Tibial nerve (tissue), 4 donors: Measurements from ENCODE around the gene BICD1. TPM values are rescaled to one million over a fixed set of nuclear protein-coding genes. Genes with fewer than 3 reads are reported as not detected.

Experiments used
- DNase-seq, 2 donors: peaks; one replicate each; pipeline ENCODE4 v3.0.0-alpha.2; 2019; ENCODE audit warnings: low spot score in 2 of 2
- H3K27ac ChIP-seq, 4 donors: fragments of 200-600 bp; sonication (generic) in 3 of 4; one replicate each; pipeline ENCODE4 v1.5.1; 2017 to 2019; ENCODE audit warnings: mild to moderate bottlenecking in 1 of 4
- H3K27me3 ChIP-seq, 2 donors: fragments of 200-600 bp; sonication (generic) in 1 of 2; one replicate each; pipeline versions ENCODE4 v1.5.1 to v1.6.0; 2017 to 2019
- H3K36me3 ChIP-seq, 3 donors: fragments of 200-600 bp; sonication (generic); one replicate each; pipeline ENCODE4 v1.5.1; 2018 to 2019
- H3K4me1 ChIP-seq, 4 donors: fragments of 200-600 bp; sonication (generic) in 3 of 4; one replicate each; pipeline ENCODE4 v1.5.1; 2017 to 2019
- H3K4me3 ChIP-seq, 4 donors: fragments of 200-600 bp; sonication (generic) in 3 of 4; one replicate each; pipeline ENCODE4 v1.5.1; 2017 to 2019; ENCODE audit warnings: mild to moderate bottlenecking in 1 of 4, moderate library complexity in 1 of 4
- H3K9me3 ChIP-seq, 4 donors: fragments of 200-600 bp; sonication (generic) in 3 of 4; one replicate each; pipeline ENCODE4 v1.5.1; 2017 to 2019
- EP300 ChIP-seq, 2 donors: sonication (generic); formaldehyde crosslinking; IDR thresholded peaks; one replicate each; pipeline ENCODE4 v1.6.1; 2017; ENCODE audit warnings: antibody characterized with exemption in 2 of 2, mild to moderate bottlenecking in 1 of 2
- POLR2A ChIP-seq, 2 donors: fragments of 450-650 bp; IDR thresholded peaks; one replicate each; pipeline ENCODE4 v1.6.1; 2017; ENCODE audit warnings: antibody characterized with exemption in 2 of 2, mild to moderate bottlenecking in 2 of 2, moderate library complexity in 2 of 2
- WGBS, 2 donors: methylation state at CpG; one replicate each; pipeline ENCODE4 v1.1.5; 2018; 5-methylcytosine and 5-hydroxymethylcytosine counted together
- total RNA-seq, 4 donors: library from RNA; depleted of rRNA; stranded (reverse); fragments of >200 nt; gene quantifications; one replicate each; pipeline ENCODE4 v1.1.0, GENCODE V29; 2016
- TF ChIP-seq, protein P1 (sequence below), 5 experiments: fragments of 200-600 bp in 3 of 5; fragments of 450-650 bp in 2 of 5; sonication (generic) in 3 of 5; IDR thresholded peaks; one replicate each; pipeline ENCODE4 v1.5.1; 2016 to 2019; ENCODE audit warnings: antibody characterized with exemption in 5 of 5, mild to moderate bottlenecking in 3 of 5, moderate library complexity in 2 of 5

Gene BICD1
- total RNA-seq, 4 donors from 2014 or later = 34.9 to 58.8 (median 49.2) TPM

DNA sequence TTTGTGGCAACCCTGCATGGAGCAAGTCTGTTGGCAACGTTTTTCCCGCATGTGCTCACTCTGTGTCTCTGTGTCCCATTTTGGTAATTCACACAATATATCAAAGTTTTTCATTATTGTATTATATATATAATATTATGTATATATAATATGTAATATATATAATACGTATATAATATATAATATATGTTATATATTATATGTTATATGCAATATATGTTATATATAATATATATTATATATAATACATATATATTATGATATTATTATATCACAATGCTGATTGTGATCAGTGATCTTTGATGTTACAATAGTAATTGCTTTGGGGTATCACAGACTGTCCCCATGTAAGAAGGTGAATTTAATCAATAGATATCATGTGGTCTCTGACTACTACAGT lies 84.8 kb downstream of the BICD1 start:
- TF ChIP-seq EP300 (IDR thresholded peaks at IDR 0.05) = no peak
- no peak for TF ChIP-seq POLR2A (IDR thresholded peaks at IDR 0.05)
- TF ChIP-seq, protein P1, sequence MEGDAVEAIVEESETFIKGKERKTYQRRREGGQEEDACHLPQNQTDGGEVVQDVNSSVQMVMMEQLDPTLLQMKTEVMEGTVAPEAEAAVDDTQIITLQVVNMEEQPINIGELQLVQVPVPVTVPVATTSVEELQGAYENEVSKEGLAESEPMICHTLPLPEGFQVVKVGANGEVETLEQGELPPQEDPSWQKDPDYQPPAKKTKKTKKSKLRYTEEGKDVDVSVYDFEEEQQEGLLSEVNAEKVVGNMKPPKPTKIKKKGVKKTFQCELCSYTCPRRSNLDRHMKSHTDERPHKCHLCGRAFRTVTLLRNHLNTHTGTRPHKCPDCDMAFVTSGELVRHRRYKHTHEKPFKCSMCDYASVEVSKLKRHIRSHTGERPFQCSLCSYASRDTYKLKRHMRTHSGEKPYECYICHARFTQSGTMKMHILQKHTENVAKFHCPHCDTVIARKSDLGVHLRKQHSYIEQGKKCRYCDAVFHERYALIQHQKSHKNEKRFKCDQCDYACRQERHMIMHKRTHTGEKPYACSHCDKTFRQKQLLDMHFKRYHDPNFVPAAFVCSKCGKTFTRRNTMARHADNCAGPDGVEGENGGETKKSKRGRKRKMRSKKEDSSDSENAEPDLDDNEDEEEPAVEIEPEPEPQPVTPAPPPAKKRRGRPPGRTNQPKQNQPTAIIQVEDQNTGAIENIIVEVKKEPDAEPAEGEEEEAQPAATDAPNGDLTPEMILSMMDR (IDR thresholded peaks at IDR 0.05) = no peak
- Histone ChIP-seq H3K9me3 (peaks cover 0 to 8% (median 0%) of the 10 kb centered on the region in 4 donors), H3K27ac (no peak overlapping the region), H3K36me3 (no peaks in the 10 kb centered on the region), H3K4me1 (no peaks in the 10 kb centered on the region), H3K27me3 (no peaks in the 10 kb centered on the region), H3K4me3 (no peak overlapping the region)
- 93 to 96% methylated on average over 3 of the region's 3 CpGs for WGBS, 2 donors
- no peak for DNase-seq

DNA sequence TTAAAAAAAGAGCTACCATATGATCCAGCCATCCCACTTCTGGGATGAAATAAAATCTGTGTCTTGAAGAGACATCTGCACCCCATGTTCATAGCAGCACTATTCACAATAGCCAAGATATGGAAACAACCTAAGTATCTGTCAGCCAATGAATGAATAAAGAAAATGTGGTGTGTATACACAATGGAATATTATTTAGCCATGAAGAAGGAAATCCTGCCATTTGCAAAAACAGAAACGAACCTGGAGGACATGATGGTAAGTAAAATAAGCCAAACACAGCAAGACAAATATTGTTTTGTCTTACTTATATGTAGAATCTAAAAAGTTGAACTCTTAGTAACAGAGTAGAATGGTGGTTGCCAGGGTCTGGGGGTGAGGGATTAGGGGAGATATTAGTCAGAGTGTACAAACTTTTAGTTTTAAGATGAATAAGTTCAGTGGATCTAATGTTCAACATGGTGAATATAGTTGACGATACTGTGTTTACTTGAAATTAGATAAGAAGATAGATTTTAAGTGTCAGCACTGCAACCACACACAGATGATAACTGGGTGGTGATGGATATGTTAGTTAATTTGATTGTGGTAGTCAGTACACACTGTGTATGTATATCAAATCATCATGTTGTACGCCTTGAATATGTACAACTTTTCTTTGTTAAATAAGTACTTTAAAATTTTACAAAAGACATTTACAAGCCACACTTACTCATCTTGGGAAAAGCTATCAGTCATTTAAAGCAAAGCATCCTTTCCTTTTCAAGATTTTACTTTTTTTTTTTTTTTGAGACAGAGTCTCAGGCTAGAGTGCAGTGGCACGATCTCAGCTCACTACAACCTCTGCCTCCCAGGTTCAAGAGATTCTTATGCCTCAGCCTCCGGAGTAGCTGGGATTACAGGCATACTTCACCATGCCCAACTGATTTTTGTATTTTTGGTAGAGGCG lies 89.9 kb downstream of the BICD1 start:
- Histone ChIP-seq H3K27ac (no peak overlapping the region), H3K36me3 (no peaks in the 10 kb centered on the region), H3K4me1 (peaks cover 0 to 12% (median 0%) of the 10 kb centered on the region in 4 donors), H3K4me3 (no peak overlapping the region), H3K27me3 (no peaks in the 10 kb centered on the region), H3K9me3 (peaks cover 0 to 8% (median 0%) of the 10 kb centered on the region in 4 donors)
- TF ChIP-seq, protein P1 (IDR thresholded peaks at IDR 0.05) = no peak
- TF ChIP-seq POLR2A (IDR thresholded peaks at IDR 0.05) (no peak), EP300 (IDR thresholded peaks at IDR 0.05) (no peak)
- WGBS, 2 donors = 93 to 96% methylated on average over 6 of the region's 6 CpGs
- no peak for DNase-seq

DNA sequence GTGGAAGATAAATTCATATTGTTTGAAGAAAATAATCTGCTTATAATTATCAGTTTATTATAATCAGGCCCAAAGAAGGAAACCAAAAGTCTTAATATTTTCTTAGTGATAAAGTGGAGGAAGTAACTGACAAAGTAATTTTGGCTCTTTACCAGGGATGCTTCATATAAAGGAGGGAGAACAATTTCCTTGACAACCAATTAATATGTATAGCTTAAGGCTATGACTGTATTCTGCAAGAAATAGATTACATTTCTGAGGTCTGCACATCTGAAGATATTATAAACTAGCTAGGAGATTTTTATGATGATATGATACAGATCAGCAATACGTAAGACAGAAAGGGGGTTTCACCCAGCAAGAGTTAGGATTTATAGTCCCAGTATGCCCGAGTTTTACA lies 90.8 kb downstream of the BICD1 start:
- TF ChIP-seq EP300 (IDR thresholded peaks at IDR 0.05) = no peak
- TF ChIP-seq, protein P1 (IDR thresholded peaks at IDR 0.05) = no peak
- TF ChIP-seq POLR2A (IDR thresholded peaks at IDR 0.05) = no peak
- no peak for DNase-seq
- peaks cover 0 to 18% (median 0%) of the 10 kb centered on the region in 4 donors for H3K4me1 ChIP-seq
- WGBS, 2 donors = 73 to 79% methylated on average over 2 of the region's 2 CpGs
- no peaks in the 10 kb centered on the region for H3K36me3 ChIP-seq
- peaks cover 0 to 8% (median 0%) of the 10 kb centered on the region in 4 donors for H3K9me3 ChIP-seq
- H3K27me3 ChIP-seq = no peaks in the 10 kb centered on the region
- H3K4me3 ChIP-seq = no peak overlapping the region
- H3K27ac ChIP-seq = no peak overlapping the region

DNA sequence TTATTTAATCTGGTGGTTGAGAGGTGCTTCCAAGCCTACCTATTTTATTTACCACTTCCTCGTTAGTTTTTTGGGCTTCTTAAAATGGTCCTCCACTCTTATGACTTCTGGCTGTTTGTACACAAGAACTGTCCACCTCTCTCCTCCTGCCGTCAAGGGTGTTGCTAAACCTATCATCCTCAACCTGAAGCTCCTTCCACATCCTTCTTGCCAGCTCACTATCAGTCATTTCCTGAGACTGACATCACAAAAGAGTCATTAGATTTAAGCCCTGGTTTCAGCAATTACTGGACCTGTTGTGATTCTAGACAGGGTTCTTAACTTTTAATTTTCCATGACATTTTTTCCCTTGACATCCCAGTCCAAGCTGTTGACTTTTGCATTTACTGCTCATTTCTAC lies 91.9 kb downstream of the BICD1 start:
- H3K9me3 ChIP-seq = peaks cover 0 to 8% (median 0%) of the 10 kb centered on the region in 4 donors
- no peak for DNase-seq
- no peaks in the 10 kb centered on the region for H3K36me3 ChIP-seq
- H3K27ac ChIP-seq = peak overlapping the region in 1 of 4 donors; percentile 11
- WGBS, 2 donors = 83 to 88% methylated on average over 2 of the region's 2 CpGs
- H3K27me3 ChIP-seq = no peaks in the 10 kb centered on the region
- no peak overlapping the region for H3K4me3 ChIP-seq
- peaks cover 0 to 18% (median 0%) of the 10 kb centered on the region in 4 donors for H3K4me1 ChIP-seq
- TF ChIP-seq EP300 (IDR thresholded peaks at IDR 0.05) (no peak), POLR2A (IDR thresholded peaks at IDR 0.05) (no peak)
- TF ChIP-seq, protein P1 (IDR thresholded peaks at IDR 0.05) = no peak

DNA sequence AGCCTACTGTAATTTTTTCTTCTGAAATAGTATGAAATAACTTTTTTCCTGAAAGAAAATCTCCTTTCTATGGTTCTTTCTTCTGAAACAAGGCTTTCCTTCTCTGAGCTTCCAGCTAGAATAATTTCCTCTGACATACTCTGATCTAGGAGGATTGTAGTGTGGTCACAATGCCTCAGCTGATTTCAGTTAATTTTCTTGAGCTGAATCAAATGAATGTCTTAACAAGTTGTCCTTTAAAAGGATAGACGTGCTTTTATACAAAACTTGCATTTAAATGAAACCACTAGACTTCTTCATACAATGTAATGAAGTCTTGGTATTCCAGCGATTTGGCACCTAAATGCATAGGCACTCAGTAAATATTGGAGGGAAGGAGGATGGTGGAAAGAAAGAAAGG lies 94.4 kb downstream of the BICD1 start:
- Histone ChIP-seq H3K4me1 (peaks cover 0 to 18% (median 0%) of the 10 kb centered on the region in 4 donors), H3K4me3 (no peak overlapping the region), H3K9me3 (no peaks in the 10 kb centered on the region), H3K36me3 (no peaks in the 10 kb centered on the region), H3K27me3 (no peaks in the 10 kb centered on the region), H3K27ac (peak overlapping the region in 2 of 4 donors; percentile 25 to 69)
- 46 to 58% methylated on average over 2 of the region's 2 CpGs for WGBS, 2 donors
- TF ChIP-seq POLR2A (IDR thresholded peaks at IDR 0.05) (no peak), EP300 (IDR thresholded peaks at IDR 0.05) (peak in 1 of 2 donors; percentile 18)
- TF ChIP-seq, protein P1 (IDR thresholded peaks at IDR 0.05) = no peak
- no peak for DNase-seq
